Measurements from ENCODE around the gene CXCL16.

- no peak for TF ChIP-seq GATA2 (IDR thresholded peaks at IDR 0.05; ENCODE audit: low read depth, low read length)
- no peak for TF ChIP-seq GATA3 (IDR thresholded peaks at IDR 0.05; ENCODE audit: low read depth, low read length)
Observed at GRCh38 chr17:4711661-4712181, 28.0 kb downstream of the CXCL16 start.
